Fibroblast of lung (primary cell): ENCODE data around the gene CD59. TPM values are rescaled to one million over a fixed set of nuclear protein-coding genes. Genes with fewer than 3 reads are reported as not detected.
A peak's percentile ranks its signal among the peaks of the same experiment; 100 is the strongest.

Experiments used
- DNase-seq, 2 donors: peaks; one replicate each; pipeline versions ENCODE4 v3.0.0 to v3.0.0-alpha.2; 2010; ENCODE audit warnings: low read depth in 2 of 2
- H2AFZ ChIP-seq: 2 replicates; pipeline ENCODE4 v1.5.1; 2012; ENCODE audit warnings: low read length, control low read depth, inconsistent platforms
- H3K27ac ChIP-seq: 2 replicates; pipeline ENCODE4 v1.5.1; 2011; ENCODE audit warnings: low read length, control low read depth; ENCODE audit not compliant: insufficient read depth
- H3K27me3 ChIP-seq: 2 replicates; pipeline ENCODE4 v1.5.1; 2011; ENCODE audit warnings: mild to moderate bottlenecking, low read length; ENCODE audit not compliant: control insufficient read depth, insufficient read depth
- H3K36me3 ChIP-seq: 2 replicates; pipeline ENCODE4 v1.5.1; 2011; ENCODE audit warnings: low read length; ENCODE audit not compliant: control insufficient read depth, insufficient read depth
- H3K4me1 ChIP-seq: 2 replicates; pipeline ENCODE4 v1.5.1; 2011; ENCODE audit warnings: low read length; ENCODE audit not compliant: control insufficient read depth, insufficient read depth; ENCODE audit errors: extremely low read depth
- H3K4me2 ChIP-seq: 2 replicates; pipeline ENCODE4 v1.5.1; 2011; ENCODE audit warnings: low read length, control low read depth; ENCODE audit not compliant: insufficient read depth; ENCODE audit errors: extremely low read depth
- H3K4me3 ChIP-seq, 4 experiments: fragments of 200-600 bp in 1 of 4; sonication (generic) in 1 of 4; replicated peaks in 1 of 4; 2 replicates each; pipeline ENCODE4 v1.5.1; 2011 to 2016; ENCODE audit warnings: low read length in 4 of 4, low read depth in 3 of 4, mild to moderate bottlenecking in 3 of 4, control low read depth in 2 of 4, inconsistent platforms in 1 of 4, mixed read lengths in 1 of 4; ENCODE audit not compliant: insufficient read depth in 1 of 4; ENCODE audit errors: control extremely low read depth in 1 of 4
- H3K79me2 ChIP-seq: 2 replicates; pipeline ENCODE4 v1.5.1; 2012; ENCODE audit warnings: mild to moderate bottlenecking, low read length, inconsistent platforms; ENCODE audit not compliant: control insufficient read depth, insufficient read depth
- H3K9ac ChIP-seq: 2 replicates; pipeline ENCODE4 v1.5.1; 2011; ENCODE audit warnings: mild to moderate bottlenecking, low read length, control low read depth; ENCODE audit not compliant: insufficient read depth
- H3K9me3 ChIP-seq: 2 replicates; pipeline ENCODE4 v1.5.1; 2012; ENCODE audit warnings: low read depth, low read length; ENCODE audit not compliant: control insufficient read depth, insufficient read depth
- H4K20me1 ChIP-seq: 2 replicates; pipeline ENCODE4 v1.5.1; 2011; ENCODE audit warnings: low read length; ENCODE audit not compliant: control insufficient read depth, insufficient read depth; ENCODE audit errors: extremely low read depth
- CTCF ChIP-seq, 2 donors: IDR thresholded peaks in 1 of 2; conservative IDR thresholded peaks in 1 of 2; 1 replicate in 1 of 2; 2 replicates in 1 of 2; pipeline ENCODE4 v1.5.1; 2011 to 2012; ENCODE audit warnings: low read length in 2 of 2, control low read depth in 1 of 2, inconsistent platforms in 1 of 2, low read depth in 1 of 2, mild to moderate bottlenecking in 1 of 2
- EZH2 ChIP-seq: IDR thresholded peaks from 2 replicates; pipeline ENCODE4 v1.5.1; 2012; ENCODE audit warnings: low read length, control low read depth, mild to moderate bottlenecking; ENCODE audit errors: missing control alignments
- polyA plus RNA-seq, 2 donors: library from polyadenylated mRNA; depleted of rRNA in 1 of 2; stranded (reverse) in 1 of 2; unstranded in 1 of 2; fragments of >200 nt; gene quantifications; 2 replicates each; pipeline ENCODE4 v1.2.1, GENCODE V29; 2011 to 2012; ENCODE audit warnings: missing spikeins in 1 of 2
- total RNA-seq: library from RNA; depleted of rRNA; stranded (reverse); fragments of >200 nt; gene quantifications from 2 replicates; pipeline ENCODE4 v1.2.1, GENCODE V29; 2014

CD59 gene
- total and polyA plus RNA-seq, 2 donors (not counting 1 experiment from before 2014, with no cell fraction given), result 380 to 1,165 TPM

DNA sequence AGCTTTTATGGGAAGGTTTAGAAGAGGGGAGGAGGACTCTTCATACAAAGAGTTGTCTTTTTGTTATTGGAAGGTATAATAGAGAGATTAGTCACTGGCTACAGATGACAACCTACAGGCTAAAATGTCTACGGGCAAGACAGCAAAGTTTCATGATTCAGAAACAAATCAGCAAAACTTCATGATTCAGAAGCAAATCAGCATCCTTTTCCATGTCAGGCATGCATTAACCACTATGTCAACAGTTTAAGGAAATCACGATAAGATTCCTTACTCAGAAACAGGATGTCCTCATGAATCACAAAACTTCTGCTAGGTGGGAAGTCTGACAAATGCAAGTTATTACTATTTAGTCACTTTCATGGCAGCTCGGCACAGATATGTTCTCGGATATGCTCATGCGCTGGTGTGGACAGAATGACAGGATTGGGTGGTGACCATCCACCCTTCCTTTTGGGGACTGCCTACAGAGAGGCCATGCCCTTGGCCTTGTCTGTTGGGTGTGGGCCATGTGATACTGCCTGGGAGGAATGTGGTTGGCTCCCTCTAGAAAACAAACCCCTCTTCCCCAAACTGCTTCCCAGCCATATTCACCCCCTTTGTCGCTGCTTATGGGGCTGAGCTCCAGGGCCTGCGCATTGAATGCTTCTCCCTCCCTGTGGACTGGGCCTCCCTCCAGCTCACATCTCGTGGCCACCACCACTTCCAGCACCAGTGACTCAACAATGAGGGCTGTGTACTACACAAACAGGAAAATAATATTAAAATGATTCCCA lies 45.7 kb downstream of the CD59 start:
- no peaks in the 10 kb centered on the region for H3K36me3 ChIP-seq
- no peaks in the 10 kb centered on the region for H3K79me2 ChIP-seq
- peak overlapping the region in 1 of 4 experiments; percentile 9 for H3K4me3 ChIP-seq
- peaks cover 37% of the 10 kb centered on the region for H3K4me1 ChIP-seq
- no peaks in the 10 kb centered on the region for H4K20me1 ChIP-seq
- H3K4me2 ChIP-seq, result peak overlapping the region; percentile 92
- TF ChIP-seq CTCF (conservative IDR thresholded peaks at IDR 0.05 in 1 of 2, IDR thresholded peaks at IDR 0.05 in 1 of 2; ENCODE audit: low read depth in 1 of 2, low read length in 2 of 2) (no peak), EZH2 (no peak)
- peak; percentile 93 to 100 for DNase-seq
- H3K27me3 ChIP-seq, result no peaks in the 10 kb centered on the region
- peak overlapping the region; percentile 3 for H2AFZ ChIP-seq
- H3K9me3 ChIP-seq, result no peaks in the 10 kb centered on the region
- H3K9ac ChIP-seq, result peak overlapping the region; percentile 49
- H3K27ac ChIP-seq, result peak overlapping the region; percentile 95

- Histone ChIP-seq H3K4me2 (peak overlapping the region; percentile 19), H3K27me3 (no peaks in the 10 kb centered on the region), H3K27ac (peak overlapping the region; percentile 95), H3K79me2 (no peaks in the 10 kb centered on the region), H3K36me3 (no peaks in the 10 kb centered on the region), H3K9ac (no peak overlapping the region), H3K9me3 (no peaks in the 10 kb centered on the region), H2AFZ (no peak overlapping the region), H4K20me1 (no peaks in the 10 kb centered on the region), H3K4me3 (no peak overlapping the region), H3K4me1 (peaks cover 34% of the 10 kb centered on the region)
- no peak for DNase-seq
- TF ChIP-seq CTCF (conservative IDR thresholded peaks at IDR 0.05 in 1 of 2, IDR thresholded peaks at IDR 0.05 in 1 of 2; ENCODE audit: low read depth in 1 of 2, low read length in 2 of 2) (no peak), EZH2 (no peak)
Measured at GRCh38 chr11:33689501-33689900, 46.7 kb downstream of the CD59 start.

- Histone ChIP-seq H3K4me2 (no peak overlapping the region), H2AFZ (no peak overlapping the region), H4K20me1 (no peaks in the 10 kb centered on the region), H3K79me2 (no peaks in the 10 kb centered on the region), H3K27me3 (no peaks in the 10 kb centered on the region), H3K9ac (no peak overlapping the region), H3K9me3 (no peaks in the 10 kb centered on the region), H3K4me3 (no peak overlapping the region), H3K27ac (peak overlapping the region; percentile 95), H3K36me3 (no peaks in the 10 kb centered on the region), H3K4me1 (peaks cover 34% of the 10 kb centered on the region)
- DNase-seq, result peak; percentile 32 to 45
- no peak for TF ChIP-seq EZH2
- TF ChIP-seq CTCF (conservative IDR thresholded peaks at IDR 0.05 in 1 of 2, IDR thresholded peaks at IDR 0.05 in 1 of 2; ENCODE audit: low read depth in 1 of 2, low read length in 2 of 2), result no peak
Measured at GRCh38 chr11:33689085-33689484, 47.1 kb downstream of the CD59 start.
